Smooth muscle cell (in vitro differentiated cells): Measurements from ENCODE around the gene PITPNM2. TPM values are rescaled to one million over a fixed set of nuclear protein-coding genes. Genes with fewer than 3 reads are reported as not detected.

Experiments
- DNase-seq: peaks from one replicate; lab custom pipeline; 2025; ENCODE audit not compliant: unreplicated experiment; lab: John Stamatoyannopoulos, UW
- H2AFZ ChIP-seq: fragments of 200-600 bp; sonication (generic); 2 replicates; pipeline ENCODE4 v1.6.0; 2016; ENCODE audit warnings: antibody characterized with exemption, low read depth, mild to moderate bottlenecking
- H3F3A ChIP-seq: fragments of 200-600 bp; sonication (generic); 2 replicates; pipeline ENCODE4 v1.6.0; 2017; ENCODE audit warnings: antibody characterized with exemption, low read depth
- H3K27ac ChIP-seq: fragments of 200-600 bp; sonication (generic); 2 replicates; pipeline ENCODE4 v1.5.1; 2016; ENCODE audit warnings: low read depth, mild to moderate bottlenecking
- H3K27me3 ChIP-seq: fragments of 200-600 bp; sonication (generic); 2 replicates; pipeline ENCODE4 v1.6.1; 2016; ENCODE audit warnings: low read depth, mild to moderate bottlenecking
- H3K36me3 ChIP-seq: fragments of 200-600 bp; sonication (generic); 2 replicates; pipeline ENCODE4 v1.5.1; 2016; ENCODE audit warnings: low read depth
- H3K4me1 ChIP-seq: fragments of 200-600 bp; sonication (generic); 2 replicates; pipeline ENCODE4 v1.5.1; 2016; ENCODE audit warnings: low read depth
- H3K4me2 ChIP-seq: fragments of 200-600 bp; sonication (generic); 2 replicates; pipeline ENCODE4 v1.6.0; 2016; ENCODE audit warnings: mild to moderate bottlenecking
- H3K4me3 ChIP-seq: fragments of 200-600 bp; sonication (generic); 2 replicates; pipeline ENCODE4 v1.5.1; 2016; ENCODE audit warnings: mild to moderate bottlenecking
- H3K79me2 ChIP-seq: fragments of 200-600 bp; sonication (generic); 2 replicates; pipeline ENCODE4 v1.6.0; 2016; ENCODE audit warnings: low read depth, mild to moderate bottlenecking
- H3K9ac ChIP-seq: fragments of 200-600 bp; sonication (generic); 2 replicates; pipeline ENCODE4 v1.6.0; 2016; ENCODE audit warnings: low read depth
- H3K9me3 ChIP-seq: fragments of 200-600 bp; sonication (generic); replicated peaks from 2 replicates; pipeline ENCODE4 v1.5.1; 2016; ENCODE audit warnings: low read depth
- H4K20me1 ChIP-seq: fragments of 200-600 bp; sonication (generic); 2 replicates; pipeline ENCODE4 v1.6.0; 2016; ENCODE audit warnings: low read depth
- whole genome bisulfite sequencing: methylation state at CpG from one replicate; pipeline ENCODE4 v1.1.7; 2016; ENCODE audit warnings: low lambda C conversion rate; 5-methylcytosine and 5-hydroxymethylcytosine counted together
- polyA plus RNA-seq: library from polyadenylated mRNA; unstranded; fragments of >200 nt; fragmentation: Nextera tagmentation; extraction: Ambion mirVana; gene quantifications from 2 replicates; pipeline ENCODE4 v1.2.1, GENCODE V29; 2016
- total RNA-seq: library from RNA; depleted of rRNA; stranded (reverse); fragments of >200 nt; gene quantifications from 2 replicates; pipeline ENCODE4 v1.2.3, GENCODE V29; 2014
- TF ChIP-seq, protein P1 (sequence below): fragments of 200-600 bp; sonication (generic); IDR thresholded peaks from 2 replicates; pipeline ENCODE4 v1.5.1; 2017; ENCODE audit warnings: borderline replicate concordance, mild to moderate bottlenecking, antibody characterized with exemption; ENCODE audit not compliant: insufficient read depth, poor library complexity, severe bottlenecking

PITPNM2 gene
- total and polyA plus RNA-seq, 2 experiments from 2014 or later, result 1.3 to 1.7 TPM

DNA sequence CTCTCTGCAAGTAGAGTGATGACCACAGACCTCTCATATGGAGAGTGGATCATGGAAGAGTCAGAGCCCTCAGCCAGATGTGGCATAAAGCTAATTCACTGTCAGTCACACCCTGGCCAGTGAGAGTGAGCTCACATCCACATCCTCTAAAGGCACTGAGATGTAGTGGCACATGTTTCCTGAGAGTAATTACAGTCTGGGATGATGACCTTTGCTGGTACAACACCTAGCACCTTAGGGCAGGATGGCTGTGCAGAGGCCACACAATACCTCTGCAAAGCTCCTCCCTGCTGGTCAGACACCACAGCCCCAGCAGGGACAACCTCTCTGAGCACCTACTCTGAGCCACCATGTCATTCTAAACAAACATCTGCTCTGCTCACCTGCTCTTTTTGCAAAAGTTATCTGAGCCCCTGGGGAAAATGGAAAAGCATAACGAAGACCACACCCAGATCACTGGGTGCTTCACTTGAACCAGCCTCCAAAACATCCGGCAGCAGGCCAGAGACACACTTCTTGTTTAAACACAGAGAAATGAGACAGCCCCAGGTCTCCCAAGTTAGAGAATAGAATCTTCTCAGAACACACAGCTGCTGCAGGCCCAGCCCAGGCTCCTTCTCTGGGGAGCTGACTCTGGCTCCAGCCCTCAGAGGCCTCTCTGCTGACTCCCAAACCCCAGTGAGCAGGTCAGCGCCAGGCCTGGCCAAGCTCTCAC lies 30.3 kb downstream of the PITPNM2 start:
- Histone ChIP-seq H3K79me2 (peaks cover 27% of the 10 kb centered on the region), H3K4me3 (no peak overlapping the region), H3K9ac (no peak overlapping the region), H3K4me1 (no peaks in the 10 kb centered on the region), H3K36me3 (no peaks in the 10 kb centered on the region), H3K27ac (no peak overlapping the region), H3F3A (no peaks in the 10 kb centered on the region), H3K9me3 (no peaks in the 10 kb centered on the region), H3K4me2 (no peak overlapping the region), H2AFZ (no peak overlapping the region), H4K20me1 (peaks cover 30% of the 10 kb centered on the region), H3K27me3 (no peaks in the 10 kb centered on the region)
- TF ChIP-seq, protein P1, sequence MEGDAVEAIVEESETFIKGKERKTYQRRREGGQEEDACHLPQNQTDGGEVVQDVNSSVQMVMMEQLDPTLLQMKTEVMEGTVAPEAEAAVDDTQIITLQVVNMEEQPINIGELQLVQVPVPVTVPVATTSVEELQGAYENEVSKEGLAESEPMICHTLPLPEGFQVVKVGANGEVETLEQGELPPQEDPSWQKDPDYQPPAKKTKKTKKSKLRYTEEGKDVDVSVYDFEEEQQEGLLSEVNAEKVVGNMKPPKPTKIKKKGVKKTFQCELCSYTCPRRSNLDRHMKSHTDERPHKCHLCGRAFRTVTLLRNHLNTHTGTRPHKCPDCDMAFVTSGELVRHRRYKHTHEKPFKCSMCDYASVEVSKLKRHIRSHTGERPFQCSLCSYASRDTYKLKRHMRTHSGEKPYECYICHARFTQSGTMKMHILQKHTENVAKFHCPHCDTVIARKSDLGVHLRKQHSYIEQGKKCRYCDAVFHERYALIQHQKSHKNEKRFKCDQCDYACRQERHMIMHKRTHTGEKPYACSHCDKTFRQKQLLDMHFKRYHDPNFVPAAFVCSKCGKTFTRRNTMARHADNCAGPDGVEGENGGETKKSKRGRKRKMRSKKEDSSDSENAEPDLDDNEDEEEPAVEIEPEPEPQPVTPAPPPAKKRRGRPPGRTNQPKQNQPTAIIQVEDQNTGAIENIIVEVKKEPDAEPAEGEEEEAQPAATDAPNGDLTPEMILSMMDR, result no peak
- DNase-seq, result no peak
- WGBS, result 95% methylated on average over 3 of the region's 3 CpGs

DNA sequence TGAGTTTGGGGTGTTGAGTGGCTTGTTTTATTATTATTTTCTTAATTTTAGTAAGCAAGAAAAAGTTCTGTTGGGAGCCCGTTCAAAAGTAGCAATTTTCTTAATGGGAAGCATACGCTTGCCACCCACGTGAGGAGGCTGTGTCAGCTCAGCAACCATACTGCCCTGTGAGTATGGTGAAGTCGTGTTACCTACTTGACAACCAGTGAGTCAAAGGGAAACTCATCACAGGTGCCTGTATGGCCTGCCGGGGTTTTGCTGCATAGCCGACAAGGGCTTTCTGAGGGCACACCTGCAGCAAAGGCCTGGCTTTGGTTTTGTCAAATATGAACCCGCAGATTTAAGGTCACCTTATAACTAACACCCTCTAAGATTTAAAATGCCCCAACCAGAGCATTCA lies 31.1 kb downstream of the PITPNM2 start:
- peaks cover 20% of the 10 kb centered on the region for H3K79me2 ChIP-seq
- H3K27ac ChIP-seq, result no peak overlapping the region
- no peaks in the 10 kb centered on the region for H3F3A ChIP-seq
- H3K27me3 ChIP-seq, result no peaks in the 10 kb centered on the region
- peaks cover 35% of the 10 kb centered on the region for H4K20me1 ChIP-seq
- H3K36me3 ChIP-seq, result no peaks in the 10 kb centered on the region
- no peaks in the 10 kb centered on the region for H3K4me1 ChIP-seq
- DNase-seq, result no peak
- TF ChIP-seq, protein P1, result no peak
- no peak overlapping the region for H3K4me2 ChIP-seq
- 81% methylated on average over 7 of the region's 7 CpGs for WGBS
- H3K9me3 ChIP-seq, result no peaks in the 10 kb centered on the region
- H2AFZ ChIP-seq, result no peak overlapping the region
- H3K9ac ChIP-seq, result no peak overlapping the region
- H3K4me3 ChIP-seq, result no peak overlapping the region

DNA sequence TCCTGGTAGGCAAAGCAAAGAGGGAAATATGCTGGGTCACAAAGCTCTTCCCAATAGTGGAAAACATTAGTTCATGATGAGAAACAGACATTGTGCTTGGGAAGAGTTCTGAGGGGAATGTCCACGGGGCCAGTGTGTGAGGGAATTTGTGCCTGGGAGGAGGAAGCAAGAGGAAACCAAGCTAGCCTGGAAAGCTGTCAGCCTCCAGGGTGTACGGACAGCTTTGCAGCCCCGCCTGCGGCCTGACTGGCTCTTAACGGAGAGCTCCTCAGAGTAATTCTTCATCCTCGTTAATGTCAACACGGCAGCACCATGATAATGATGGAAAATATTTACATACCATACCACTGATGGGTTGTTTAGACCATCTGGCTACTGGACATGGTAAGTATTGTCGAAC lies 32.4 kb downstream of the PITPNM2 start:
- H3K79me2 ChIP-seq, result peaks cover 10% of the 10 kb centered on the region
- peak; percentile 29 for DNase-seq
- H3K9me3 ChIP-seq, result no peaks in the 10 kb centered on the region
- no peaks in the 10 kb centered on the region for H3F3A ChIP-seq
- no peak overlapping the region for H3K27ac ChIP-seq
- H3K4me1 ChIP-seq, result no peaks in the 10 kb centered on the region
- no peak overlapping the region for H2AFZ ChIP-seq
- H3K4me3 ChIP-seq, result no peak overlapping the region
- no peaks in the 10 kb centered on the region for H3K27me3 ChIP-seq
- TF ChIP-seq, protein P1, result no peak
- WGBS, result 20% methylated on average over 8 of the region's 8 CpGs
- H3K9ac ChIP-seq, result no peak overlapping the region
- no peaks in the 10 kb centered on the region for H3K36me3 ChIP-seq
- peaks cover 44% of the 10 kb centered on the region for H4K20me1 ChIP-seq
- H3K4me2 ChIP-seq, result no peak overlapping the region
